GM18519 (cell line): ENCODE data around the gene OR5A2.
"Not testable (repeated sequence)": the region's sequence is repeated elsewhere in the genome, so short reads cannot be mapped to it uniquely, and the experiment has no call there.

Source experiments
- ATAC-seq: cut with Tn5 transposase; IDR thresholded peaks from one replicate; pipeline ENCODE4 v1.9.1; 2021; ENCODE audit warnings: mild to moderate bottlenecking, moderate library complexity; ENCODE audit not compliant: unreplicated experiment, low FRiP score

OR5A2 gene, protein sequence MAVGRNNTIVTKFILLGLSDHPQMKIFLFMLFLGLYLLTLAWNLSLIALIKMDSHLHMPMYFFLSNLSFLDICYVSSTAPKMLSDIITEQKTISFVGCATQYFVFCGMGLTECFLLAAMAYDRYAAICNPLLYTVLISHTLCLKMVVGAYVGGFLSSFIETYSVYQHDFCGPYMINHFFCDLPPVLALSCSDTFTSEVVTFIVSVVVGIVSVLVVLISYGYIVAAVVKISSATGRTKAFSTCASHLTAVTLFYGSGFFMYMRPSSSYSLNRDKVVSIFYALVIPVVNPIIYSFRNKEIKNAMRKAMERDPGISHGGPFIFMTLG

DNA sequence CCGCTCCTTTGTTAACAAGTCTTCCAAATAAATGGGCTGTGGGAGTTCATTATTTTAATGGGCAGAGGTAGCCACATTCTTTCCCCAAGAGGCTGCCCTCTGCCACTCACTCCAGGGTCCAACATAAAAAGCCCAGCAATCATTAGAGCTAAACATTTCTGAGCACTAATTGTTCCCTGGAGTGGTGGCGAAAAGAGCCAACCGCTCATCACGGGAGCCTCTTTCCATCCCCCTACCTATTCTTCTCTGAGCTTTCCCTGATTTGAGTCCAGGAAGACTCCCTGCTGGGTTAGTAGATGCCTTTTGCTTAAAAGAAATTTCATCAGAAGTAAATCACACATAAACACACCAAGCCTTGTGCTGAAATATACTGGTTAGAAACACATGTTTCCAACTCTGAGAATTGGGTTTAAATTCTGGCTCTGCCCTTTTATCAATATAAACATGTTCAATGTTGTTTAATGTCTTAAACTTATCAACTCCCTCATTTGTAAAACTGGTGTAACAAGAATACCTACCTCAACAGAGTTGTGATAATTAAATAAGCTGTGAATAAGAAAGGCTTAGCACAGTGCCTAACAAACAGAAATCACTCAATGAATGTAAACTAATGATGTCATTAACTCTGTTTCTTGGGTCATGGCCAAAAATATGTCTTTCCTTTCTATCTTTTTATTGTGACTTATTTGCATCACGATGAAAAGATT lies at the start of gene OR5A2:
Gene OR5A2 (minus strand): TSS at position 53 of the 707 bp plus-strand sequence. CDS start 3,460 bp downstream, outside the sequence.
- no peak for ATAC-seq

DNA sequence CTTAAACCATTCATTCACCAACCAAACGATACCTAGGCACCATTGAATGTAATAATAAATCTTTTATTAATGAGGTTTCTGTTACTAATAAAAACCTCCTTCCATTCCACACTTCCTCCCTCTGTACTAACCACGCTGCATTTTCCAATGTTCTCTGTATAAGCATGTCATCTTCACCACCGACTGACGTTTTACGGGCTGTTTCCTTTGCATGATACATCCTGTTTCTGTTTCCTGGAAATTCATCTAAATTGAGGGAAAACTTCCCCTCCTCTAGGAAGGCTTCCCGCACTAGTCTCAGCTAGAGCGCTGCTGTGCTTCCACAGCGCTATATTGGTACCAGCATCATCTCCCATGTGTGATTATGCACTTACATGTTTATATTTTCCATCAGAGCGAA lies 49.0 kb upstream of the OR5A2 start:
- ATAC-seq = no peak

- no peak for ATAC-seq
These were observed 46.8 kb upstream of the OR5A2 start, which contains the start of gene OR4D10 for GRCh38 chr11:59473015-59473414. OR4D10 (plus strand) TSS chr11:59473315; CDS start chr11:59477430, 4,115 bp downstream.

GRCh38 chr11:59463190-59463641 lies 37.0 kb upstream of the OR5A2 start:
- ATAC-seq = no peak

GRCh38 chr11:59459916-59460315 lies 33.7 kb upstream of the OR5A2 start:
- no peak for ATAC-seq

DNA sequence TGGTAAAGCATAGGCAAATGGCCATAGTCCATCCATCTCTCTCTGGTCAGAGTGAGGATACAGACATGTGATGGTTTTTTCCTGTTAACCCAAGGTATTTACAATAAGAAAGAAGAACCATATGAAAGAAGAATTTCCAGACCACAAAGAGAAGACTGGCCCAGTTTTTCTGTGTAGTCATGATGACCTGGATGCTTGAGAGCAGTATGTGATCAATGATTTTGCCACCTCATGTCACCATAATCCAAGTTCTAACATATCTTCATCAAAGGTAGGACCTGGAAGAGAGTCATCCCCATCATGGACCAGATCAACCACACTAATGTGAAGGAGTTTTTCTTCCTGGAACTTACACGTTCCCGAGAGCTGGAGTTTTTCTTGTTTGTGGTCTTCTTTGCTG lies 30.4 kb upstream of the OR5A2 start, which contains the start of gene OR4D6:
Gene OR4D6 (plus strand): TSS at position 301 of the 400 bp plus-strand sequence. CDS start 0 bp downstream, at position 301.
- no peak for ATAC-seq

DNA sequence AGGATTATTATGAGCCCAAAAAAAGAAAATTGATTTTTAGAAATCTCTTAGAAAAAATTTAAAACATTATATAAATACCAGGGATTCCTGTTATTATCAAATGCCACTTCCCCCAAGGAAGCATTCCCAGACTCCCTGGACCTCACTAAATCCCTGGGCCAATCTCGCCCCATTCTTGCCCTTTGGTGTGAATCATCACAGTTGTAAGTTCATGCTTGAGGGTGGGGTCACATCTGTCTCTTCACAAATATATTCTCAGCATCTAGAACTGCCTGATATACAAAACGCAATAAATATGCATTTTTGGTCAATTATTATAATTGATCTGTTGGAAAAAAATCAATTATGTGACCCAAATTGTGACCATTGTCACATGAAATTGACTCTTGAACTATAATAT lies 22.3 kb upstream of the OR5A2 start:
- no peak for ATAC-seq

DNA sequence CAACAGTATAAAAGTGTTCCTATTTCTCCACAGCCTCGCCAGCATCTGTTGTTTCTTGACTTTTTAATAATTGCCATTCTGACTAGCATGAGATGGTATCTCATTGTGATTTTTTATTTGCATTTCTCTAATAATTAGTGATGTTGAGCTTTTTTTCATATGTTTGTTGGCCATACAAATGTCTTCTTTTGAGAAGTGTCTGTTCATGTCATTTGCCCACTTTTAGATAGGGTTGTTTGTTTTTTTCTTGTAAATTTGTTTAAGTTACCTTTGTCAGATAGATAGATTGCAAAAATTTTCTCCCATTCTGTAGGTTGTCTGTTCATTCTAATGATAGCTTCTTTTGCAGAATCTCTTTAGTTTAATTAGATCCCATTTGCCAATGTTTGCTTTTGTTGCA lies 19.4 kb upstream of the OR5A2 start:
- not testable (repeated sequence) for ATAC-seq

DNA sequence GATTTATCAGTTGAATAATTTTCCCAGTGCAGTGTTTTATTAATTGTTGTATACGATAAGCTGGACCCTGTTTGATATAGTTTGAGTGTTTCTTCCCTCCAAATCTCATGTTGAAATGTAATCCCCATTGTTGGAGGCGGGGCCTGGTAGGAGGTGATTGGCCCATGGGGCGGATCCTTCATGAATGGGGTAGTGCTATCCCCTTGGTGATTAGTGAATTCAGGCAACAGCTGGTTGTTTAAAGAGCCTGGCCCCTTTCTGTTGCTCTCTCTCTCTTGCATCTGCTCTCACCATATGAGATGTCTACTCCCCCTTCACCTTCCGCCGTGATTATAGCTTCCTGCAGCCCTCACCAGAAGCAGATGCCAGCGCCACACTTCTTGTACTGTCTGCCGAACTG lies 11.6 kb upstream of the OR5A2 start:
- ATAC-seq = no peak

GRCh38 chr11:59436169-59436568 lies 10.0 kb upstream of the OR5A2 start, which contains the start of gene OR5A1:
OR5A1 (plus strand) TSS chr11:59436469; CDS start chr11:59443169, 6,700 bp downstream.
- no peak for ATAC-seq

GRCh38 chr11:59429924-59430516 lies 3.8 kb upstream of the OR5A2 start:
- ATAC-seq = peak; percentile 84

DNA sequence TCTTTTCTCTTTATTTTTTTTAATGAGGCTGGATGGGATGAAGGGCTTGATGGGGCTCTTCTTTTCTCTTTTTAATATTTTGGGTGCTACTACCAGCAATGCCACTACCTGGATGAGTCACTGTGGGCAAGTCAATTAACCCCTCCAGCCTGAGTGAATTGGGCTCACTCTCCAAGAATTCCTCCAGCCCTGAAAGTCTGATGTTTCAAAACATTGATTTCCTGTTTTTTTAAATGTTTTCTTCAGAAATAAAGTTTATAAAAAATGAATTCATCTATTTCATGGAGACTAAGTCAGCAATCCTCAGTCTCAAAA lies 812 bp upstream of the OR5A2 start:
- no peak for ATAC-seq

DNA sequence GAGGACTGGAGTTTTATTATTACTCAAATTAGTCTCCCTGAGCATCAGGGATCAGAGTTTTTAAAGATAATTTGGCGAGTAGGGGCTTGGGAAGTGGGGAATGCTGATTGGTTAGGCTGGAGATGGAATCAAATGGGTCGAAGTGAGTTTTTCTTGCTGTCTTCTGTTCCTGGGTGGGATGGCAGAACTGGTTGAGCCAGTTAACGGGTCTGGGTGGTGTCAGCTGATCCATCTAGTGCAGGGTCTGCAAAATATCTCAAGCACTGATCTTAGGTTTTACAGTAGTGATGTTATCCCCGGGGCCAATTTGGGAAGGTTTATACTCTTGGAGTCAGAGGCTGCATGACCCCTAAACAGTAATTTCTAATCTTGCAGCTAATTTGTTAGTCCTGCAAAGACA lies 1.1 kb downstream of the OR5A2 start:
- ATAC-seq = no peak

DNA sequence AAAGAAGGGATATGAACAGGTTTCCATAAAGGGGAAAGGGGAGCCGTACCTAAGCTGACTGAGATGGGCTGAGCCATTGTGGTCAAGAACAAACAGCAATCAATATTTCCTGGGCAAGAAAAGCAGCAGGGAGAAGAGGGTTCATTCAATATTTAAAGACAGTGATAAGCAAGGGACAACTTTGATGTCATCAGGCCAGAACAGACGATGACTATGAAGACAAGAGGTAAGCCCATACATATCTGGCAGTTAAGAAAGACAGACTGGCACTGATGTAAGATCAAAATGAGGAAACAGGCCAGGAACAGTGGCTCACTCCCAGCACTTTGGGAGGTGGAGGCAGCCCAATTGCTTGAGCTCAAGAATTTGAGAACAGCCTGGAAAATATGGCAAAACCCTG lies 2.4 kb downstream of the OR5A2 start:
- no peak for ATAC-seq

DNA sequence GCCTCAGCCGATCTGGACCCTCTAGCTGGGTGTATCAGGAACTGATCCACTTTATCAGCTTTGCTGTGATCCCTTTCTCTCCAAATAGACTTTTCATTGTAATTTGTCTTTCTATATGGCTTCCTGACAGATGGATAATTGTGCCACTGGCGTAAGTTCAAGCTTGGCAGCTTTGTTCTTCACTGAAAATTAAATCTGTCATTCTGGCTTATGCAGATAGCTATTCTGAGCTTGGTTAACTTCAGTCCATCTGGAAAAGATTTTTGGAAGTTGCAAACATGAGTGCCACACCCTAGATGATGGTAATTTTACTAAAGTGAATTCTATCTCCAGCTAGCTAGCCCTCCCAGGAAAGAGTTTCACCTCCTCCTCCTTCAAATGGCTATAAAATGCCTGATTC lies 8.1 kb downstream of the OR5A2 start:
- ATAC-seq = no peak

GRCh38 chr11:59417023-59417422 lies 9.2 kb downstream of the OR5A2 start:
- ATAC-seq = no peak

DNA sequence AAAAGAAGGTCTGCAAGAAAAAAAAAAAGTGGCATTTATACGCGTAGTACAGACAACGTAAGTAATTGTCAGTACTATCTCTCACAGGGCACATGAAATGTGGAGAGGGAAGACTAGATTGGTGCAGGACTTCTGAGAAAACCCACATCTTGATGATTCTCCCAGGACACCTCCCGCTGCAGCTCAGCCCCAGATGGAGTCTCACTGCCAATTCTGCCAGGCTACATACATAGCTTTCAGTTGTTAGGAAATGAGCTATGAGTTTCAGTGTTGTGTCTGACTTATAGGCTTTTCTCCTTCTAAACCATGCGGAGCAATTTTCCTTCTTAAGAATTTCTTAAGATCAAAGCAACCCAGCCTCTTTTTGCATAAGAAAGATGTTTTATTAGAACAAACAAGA lies 9.6 kb downstream of the OR5A2 start:
- ATAC-seq = no peak

GRCh38 chr11:59415111-59415510 lies 11.1 kb downstream of the OR5A2 start:
- no peak for ATAC-seq

- no peak for ATAC-seq
These were observed 12.6 kb downstream of the OR5A2 start for GRCh38 chr11:59413646-59414045.

GRCh38 chr11:59403546-59403945 lies 22.7 kb downstream of the OR5A2 start:
- ATAC-seq = no peak

DNA sequence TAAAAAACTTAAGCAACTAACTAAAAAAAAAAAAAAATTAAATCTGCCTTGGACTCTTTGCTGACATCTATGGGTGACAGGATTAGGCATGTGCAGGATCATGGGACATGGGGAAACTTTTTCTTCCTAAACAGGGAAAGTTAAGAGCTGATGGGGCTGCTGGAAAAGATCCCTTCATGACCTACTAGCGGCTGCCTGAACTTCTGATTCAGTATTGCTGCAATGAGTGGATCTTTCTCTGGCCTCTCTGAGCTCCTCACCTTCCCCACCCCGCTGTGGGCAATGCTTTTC lies 25.0 kb downstream of the OR5A2 start:
- ATAC-seq = no peak
